SK-N-SH treated with all-trans-retinoic acid at 6 μM for 48 hours (cell line): ENCODE measurements around the gene SNPH.

Source experiments
- ATAC-seq: fragments of 200-7000 bp; cut with Tn5 transposase; 3 replicates; pipeline ENCODE4 v1.9.1; 2020; ENCODE audit warnings: mild to moderate bottlenecking, moderate library complexity
- ARNTL ChIP-seq: fragments of 450-650 bp; formaldehyde crosslinking; IDR thresholded peaks from 2 replicates; pipeline ENCODE4 v1.5.0; 2020; ENCODE audit warnings: low read depth, mild to moderate bottlenecking, moderate library complexity, borderline replicate concordance
- BACH2 ChIP-seq: fragments of 250-450 bp; sonication (Bioruptor Pico); IDR thresholded peaks from 2 replicates; pipeline ENCODE4 v1.9.0; 2021; ENCODE audit warnings: mild to moderate bottlenecking, borderline replicate concordance
- CSDC2 ChIP-seq: fragments of 250-450 bp; sonication (Bioruptor Pico); IDR thresholded peaks from 2 replicates; pipeline ENCODE4 v1.5.0; 2020; ENCODE audit warnings: mild to moderate bottlenecking, moderate library complexity
- GLIS3 ChIP-seq: fragments of 250-450 bp; sonication (Bioruptor Pico); IDR thresholded peaks from 2 replicates; pipeline ENCODE4 v1.5.0; 2020; ENCODE audit warnings: mild to moderate bottlenecking, moderate library complexity
- ISL1 ChIP-seq: fragments of 250-450 bp; sonication (Bioruptor Pico); IDR thresholded peaks from 2 replicates; pipeline ENCODE4 v2.1.2; 2022; ENCODE audit warnings: mild to moderate bottlenecking, moderate library complexity
- OSR1 ChIP-seq: fragments of 250-450 bp; sonication (Bioruptor Pico); IDR thresholded peaks from 2 replicates; pipeline ENCODE4 v1.8.0; 2022; ENCODE audit warnings: moderate library complexity, mild to moderate bottlenecking, inconsistent platforms
- PPARA ChIP-seq: fragments of 250-450 bp; sonication (Bioruptor Pico); IDR thresholded peaks from 2 replicates; pipeline ENCODE4 v1.5.0; 2020; ENCODE audit warnings: mild to moderate bottlenecking, borderline replicate concordance
- RARB ChIP-seq: fragments of 250-450 bp; sonication (Bioruptor Pico); IDR thresholded peaks from 2 replicates; pipeline ENCODE4 v1.8.0; 2021; ENCODE audit warnings: mild to moderate bottlenecking, moderate library complexity
- SNAI2 ChIP-seq: fragments of 250-450 bp; sonication (Bioruptor Pico); IDR thresholded peaks from 2 replicates; pipeline ENCODE4 v1.5.0; 2020; ENCODE audit warnings: mild to moderate bottlenecking, moderate library complexity
- TCF4 ChIP-seq: fragments of 250-450 bp; sonication (Bioruptor Pico); IDR thresholded peaks from 2 replicates; pipeline ENCODE4 v1.8.0; 2021; ENCODE audit warnings: mild to moderate bottlenecking, moderate library complexity, borderline replicate concordance
- ZC3H10 ChIP-seq: fragments of 250-450 bp; sonication (Bioruptor Pico); IDR thresholded peaks from 2 replicates; pipeline ENCODE4 v1.5.1; 2021; ENCODE audit warnings: mild to moderate bottlenecking, moderate library complexity
- ZFP3 ChIP-seq: fragments of 250-450 bp; sonication (Bioruptor Pico); IDR thresholded peaks from 2 replicates; pipeline ENCODE4 v1.5.0; 2020; ENCODE audit warnings: mild to moderate bottlenecking, moderate library complexity
- ZFP30 ChIP-seq: fragments of 450-650 bp; formaldehyde crosslinking; IDR thresholded peaks from 2 replicates; pipeline ENCODE4 v1.5.0; 2022; ENCODE audit warnings: mild to moderate bottlenecking, moderate library complexity
- ZNF565 ChIP-seq: fragments of 450-650 bp; formaldehyde crosslinking; conservative IDR thresholded peaks from 2 replicates; pipeline ENCODE4 v1.5.0; 2020; ENCODE audit warnings: low read depth, mild to moderate bottlenecking, moderate library complexity
- ZNF8 ChIP-seq: fragments of 450-650 bp; formaldehyde crosslinking; IDR thresholded peaks from 2 replicates; pipeline ENCODE4 v1.5.0; 2020; ENCODE audit warnings: mild to moderate bottlenecking, moderate library complexity
- TF ChIP-seq, protein P1 (sequence below): fragments of 250-450 bp; sonication (Bioruptor Pico); IDR thresholded peaks from 2 replicates; pipeline ENCODE4 v1.5.1; 2020; ENCODE audit warnings: low read depth, mild to moderate bottlenecking, moderate library complexity
- TF ChIP-seq, protein P2 (sequence below): fragments of 250-450 bp; sonication (Bioruptor Pico); IDR thresholded peaks from 2 replicates; pipeline ENCODE4 v1.5.0; 2020; ENCODE audit warnings: mild to moderate bottlenecking, moderate library complexity
- TF ChIP-seq, protein P3 (sequence below): fragments of 250-450 bp; sonication (Bioruptor Pico); IDR thresholded peaks from 2 replicates; pipeline ENCODE4 v1.8.0; 2021; ENCODE audit warnings: low read depth, mild to moderate bottlenecking, moderate library complexity, borderline replicate concordance
- TF ChIP-seq, protein P4 (sequence below): fragments of 250-450 bp; sonication (Bioruptor Pico); IDR thresholded peaks from 2 replicates; pipeline ENCODE4 v1.5.1; 2021; ENCODE audit warnings: mild to moderate bottlenecking, moderate library complexity

Gene SNPH

DNA sequence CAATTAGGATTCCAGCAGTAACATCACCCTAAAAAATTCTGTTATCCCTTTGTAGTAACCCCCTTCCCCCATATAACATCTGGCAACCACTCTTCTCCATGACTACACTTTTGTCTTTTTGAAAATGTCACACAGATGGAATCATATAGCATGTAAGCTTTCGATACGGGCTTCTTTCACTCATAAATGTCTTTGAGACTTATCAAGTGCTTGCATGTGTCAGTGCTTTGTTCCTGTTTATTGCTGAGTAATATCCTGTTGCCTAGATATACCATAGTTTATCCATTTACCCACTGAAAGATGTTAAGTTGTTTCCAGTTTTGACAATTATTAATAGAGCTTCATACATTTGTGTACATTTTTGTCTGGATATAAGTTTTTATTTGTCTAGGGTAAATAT lies 10.4 kb upstream of the SNPH start:
- TF ChIP-seq ZC3H10 (CRISPR knock-in tag) (no peak), ZNF8 (CRISPR knock-in tag) (peak; percentile 86)
- TF ChIP-seq, protein P1, sequence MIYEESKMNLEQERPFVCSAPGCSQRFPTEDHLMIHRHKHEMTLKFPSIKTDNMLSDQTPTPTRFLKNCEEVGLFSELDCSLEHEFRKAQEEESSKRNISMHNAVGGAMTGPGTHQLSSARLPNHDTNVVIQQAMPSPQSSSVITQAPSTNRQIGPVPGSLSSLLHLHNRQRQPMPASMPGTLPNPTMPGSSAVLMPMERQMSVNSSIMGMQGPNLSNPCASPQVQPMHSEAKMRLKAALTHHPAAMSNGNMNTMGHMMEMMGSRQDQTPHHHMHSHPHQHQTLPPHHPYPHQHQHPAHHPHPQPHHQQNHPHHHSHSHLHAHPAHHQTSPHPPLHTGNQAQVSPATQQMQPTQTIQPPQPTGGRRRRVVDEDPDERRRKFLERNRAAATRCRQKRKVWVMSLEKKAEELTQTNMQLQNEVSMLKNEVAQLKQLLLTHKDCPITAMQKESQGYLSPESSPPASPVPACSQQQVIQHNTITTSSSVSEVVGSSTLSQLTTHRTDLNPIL: no peak
- TF ChIP-seq, all 23 proteins: peak for 1
- no peak for ATAC-seq

DNA sequence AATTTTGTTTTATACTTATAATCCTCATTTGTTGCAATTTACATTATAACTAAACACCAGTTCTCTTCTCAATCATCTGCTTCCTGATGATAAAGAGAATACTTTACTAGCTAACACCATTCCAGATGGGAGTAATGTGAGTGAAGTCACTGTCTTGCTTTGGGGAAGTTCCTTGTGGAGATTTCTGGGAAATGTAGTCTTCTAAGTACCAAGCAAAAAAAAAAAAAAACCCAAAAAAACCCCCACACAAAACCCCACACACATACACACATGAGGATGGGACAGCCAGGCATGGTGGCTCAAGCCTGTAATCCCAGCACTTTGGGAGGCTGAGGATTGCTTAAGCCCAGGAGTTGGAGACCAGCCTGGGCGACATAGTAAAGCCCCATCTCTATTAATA lies 2.2 kb upstream of the SNPH start:
- ATAC-seq: no peak
- TF ChIP-seq TCF4 (CRISPR knock-in tag) (no peak), OSR1 (CRISPR knock-in tag) (no peak), ZFP3 (CRISPR knock-in tag) (no peak), ARNTL (CRISPR knock-in tag) (no peak), BACH2 (CRISPR knock-in tag) (no peak), ISL1 (CRISPR knock-in tag) (no peak), ZFP30 (CRISPR knock-in tag) (no peak), RARB (CRISPR knock-in tag) (no peak), ZNF565 (CRISPR knock-in tag) (no peak), PPARA (no peak)
- TF ChIP-seq, protein P2, sequence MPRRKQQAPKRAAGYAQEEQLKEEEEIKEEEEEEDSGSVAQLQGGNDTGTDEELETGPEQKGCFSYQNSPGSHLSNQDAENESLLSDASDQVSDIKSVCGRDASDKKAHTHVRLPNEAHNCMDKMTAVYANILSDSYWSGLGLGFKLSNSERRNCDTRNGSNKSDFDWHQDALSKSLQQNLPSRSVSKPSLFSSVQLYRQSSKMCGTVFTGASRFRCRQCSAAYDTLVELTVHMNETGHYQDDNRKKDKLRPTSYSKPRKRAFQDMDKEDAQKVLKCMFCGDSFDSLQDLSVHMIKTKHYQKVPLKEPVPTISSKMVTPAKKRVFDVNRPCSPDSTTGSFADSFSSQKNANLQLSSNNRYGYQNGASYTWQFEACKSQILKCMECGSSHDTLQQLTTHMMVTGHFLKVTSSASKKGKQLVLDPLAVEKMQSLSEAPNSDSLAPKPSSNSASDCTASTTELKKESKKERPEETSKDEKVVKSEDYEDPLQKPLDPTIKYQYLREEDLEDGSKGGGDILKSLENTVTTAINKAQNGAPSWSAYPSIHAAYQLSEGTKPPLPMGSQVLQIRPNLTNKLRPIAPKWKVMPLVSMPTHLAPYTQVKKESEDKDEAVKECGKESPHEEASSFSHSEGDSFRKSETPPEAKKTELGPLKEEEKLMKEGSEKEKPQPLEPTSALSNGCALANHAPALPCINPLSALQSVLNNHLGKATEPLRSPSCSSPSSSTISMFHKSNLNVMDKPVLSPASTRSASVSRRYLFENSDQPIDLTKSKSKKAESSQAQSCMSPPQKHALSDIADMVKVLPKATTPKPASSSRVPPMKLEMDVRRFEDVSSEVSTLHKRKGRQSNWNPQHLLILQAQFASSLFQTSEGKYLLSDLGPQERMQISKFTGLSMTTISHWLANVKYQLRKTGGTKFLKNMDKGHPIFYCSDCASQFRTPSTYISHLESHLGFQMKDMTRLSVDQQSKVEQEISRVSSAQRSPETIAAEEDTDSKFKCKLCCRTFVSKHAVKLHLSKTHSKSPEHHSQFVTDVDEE (CRISPR knock-in tag): no peak
- TF ChIP-seq, protein P1: no peak
- TF ChIP-seq, protein P3, sequence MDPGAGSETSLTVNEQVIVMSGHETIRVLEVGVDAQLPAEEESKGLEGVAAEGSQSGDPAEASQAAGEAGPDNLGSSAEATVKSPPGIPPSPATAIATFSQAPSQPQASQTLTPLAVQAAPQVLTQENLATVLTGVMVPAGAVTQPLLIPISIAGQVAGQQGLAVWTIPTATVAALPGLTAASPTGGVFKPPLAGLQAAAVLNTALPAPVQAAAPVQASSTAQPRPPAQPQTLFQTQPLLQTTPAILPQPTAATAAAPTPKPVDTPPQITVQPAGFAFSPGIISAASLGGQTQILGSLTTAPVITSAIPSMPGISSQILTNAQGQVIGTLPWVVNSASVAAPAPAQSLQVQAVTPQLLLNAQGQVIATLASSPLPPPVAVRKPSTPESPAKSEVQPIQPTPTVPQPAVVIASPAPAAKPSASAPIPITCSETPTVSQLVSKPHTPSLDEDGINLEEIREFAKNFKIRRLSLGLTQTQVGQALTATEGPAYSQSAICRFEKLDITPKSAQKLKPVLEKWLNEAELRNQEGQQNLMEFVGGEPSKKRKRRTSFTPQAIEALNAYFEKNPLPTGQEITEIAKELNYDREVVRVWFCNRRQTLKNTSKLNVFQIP: no peak

DNA sequence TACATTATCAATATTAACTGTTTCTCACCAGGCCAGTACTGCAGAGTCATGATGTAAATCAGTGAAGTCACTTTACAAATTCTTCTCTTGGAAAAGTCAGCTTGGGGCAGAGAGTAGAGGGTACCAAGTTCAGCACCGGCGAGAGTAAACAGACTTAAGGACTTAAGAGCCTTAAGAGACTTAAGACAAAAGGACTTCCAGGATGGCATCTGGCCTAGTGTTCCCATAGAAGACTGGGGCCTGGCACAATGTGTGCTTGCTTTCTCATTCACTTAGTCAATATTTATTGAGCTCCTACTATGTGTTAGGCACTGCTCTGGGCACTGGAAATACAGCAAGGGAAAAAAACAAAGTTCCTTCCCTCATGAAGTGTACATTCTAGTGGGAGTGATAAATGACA lies 1.4 kb upstream of the SNPH start:
- no peak for TF ChIP-seq GLIS3
- no peak for ATAC-seq

DNA sequence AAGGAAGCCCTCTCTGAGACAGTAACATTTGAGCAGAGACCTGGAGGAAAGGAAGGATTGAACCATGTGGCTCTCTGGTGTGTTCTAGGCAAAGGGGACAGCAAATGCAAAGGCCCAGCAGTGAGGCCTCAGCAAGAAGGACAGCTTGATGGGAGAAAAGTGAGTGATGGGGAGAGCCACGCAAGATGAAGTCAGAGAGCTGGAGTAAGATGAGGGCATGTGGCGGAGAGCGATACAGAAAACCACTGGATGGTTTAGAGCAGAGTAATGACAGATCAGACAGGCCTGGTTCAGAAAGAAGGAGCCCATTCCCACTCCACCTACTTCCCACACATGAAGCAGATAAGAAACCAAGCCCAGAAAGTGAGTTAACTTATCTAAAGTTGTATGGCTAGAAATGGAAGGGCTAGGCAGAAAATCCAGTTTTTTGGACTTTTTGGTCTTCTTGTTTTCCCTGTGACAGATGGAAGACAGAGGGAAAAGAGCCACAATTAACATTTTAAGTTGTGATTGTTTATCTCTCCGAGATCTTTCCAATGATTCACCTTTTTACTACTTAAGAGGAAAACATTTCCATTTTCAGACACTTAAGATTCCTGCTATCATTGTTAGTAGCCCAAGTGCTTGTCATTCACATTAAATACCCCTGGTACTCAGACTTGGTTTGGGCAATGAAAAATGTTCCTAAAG lies 723 bp upstream of the SNPH start:
- no peak for TF ChIP-seq ZNF8 (CRISPR knock-in tag)
- TF ChIP-seq ZFP30 (CRISPR knock-in tag): no peak
- TF ChIP-seq GLIS3: no peak
- TF ChIP-seq SNAI2 (CRISPR knock-in tag): no peak
- no peak for TF ChIP-seq TCF4 (CRISPR knock-in tag)
- no peak for TF ChIP-seq ZNF565 (CRISPR knock-in tag)
- TF ChIP-seq, protein P4, sequence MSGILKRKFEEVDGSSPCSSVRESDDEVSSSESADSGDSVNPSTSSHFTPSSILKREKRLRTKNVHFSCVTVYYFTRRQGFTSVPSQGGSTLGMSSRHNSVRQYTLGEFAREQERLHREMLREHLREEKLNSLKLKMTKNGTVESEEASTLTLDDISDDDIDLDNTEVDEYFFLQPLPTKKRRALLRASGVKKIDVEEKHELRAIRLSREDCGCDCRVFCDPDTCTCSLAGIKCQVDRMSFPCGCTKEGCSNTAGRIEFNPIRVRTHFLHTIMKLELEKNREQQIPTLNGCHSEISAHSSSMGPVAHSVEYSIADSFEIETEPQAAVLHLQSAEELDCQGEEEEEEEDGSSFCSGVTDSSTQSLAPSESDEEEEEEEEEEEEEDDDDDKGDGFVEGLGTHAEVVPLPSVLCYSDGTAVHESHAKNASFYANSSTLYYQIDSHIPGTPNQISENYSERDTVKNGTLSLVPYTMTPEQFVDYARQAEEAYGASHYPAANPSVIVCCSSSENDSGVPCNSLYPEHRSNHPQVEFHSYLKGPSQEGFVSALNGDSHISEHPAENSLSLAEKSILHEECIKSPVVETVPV (CRISPR knock-in tag): no peak
- TF ChIP-seq CSDC2: no peak
- TF ChIP-seq ZFP3 (CRISPR knock-in tag): no peak
- TF ChIP-seq, protein P3: no peak
- no peak for TF ChIP-seq OSR1 (CRISPR knock-in tag)
- TF ChIP-seq ISL1 (CRISPR knock-in tag): no peak
- TF ChIP-seq, protein P1: no peak

More for the DNA sequence above, 723 bp upstream of the SNPH start:
- ATAC-seq: no peak
